ENCODE results near the gene HAS3.
"Not testable (repeated sequence)": the region's sequence is repeated elsewhere in the genome, so short reads cannot be mapped to it uniquely, and the experiment has no call there.

The HAS3 gene

DNA sequence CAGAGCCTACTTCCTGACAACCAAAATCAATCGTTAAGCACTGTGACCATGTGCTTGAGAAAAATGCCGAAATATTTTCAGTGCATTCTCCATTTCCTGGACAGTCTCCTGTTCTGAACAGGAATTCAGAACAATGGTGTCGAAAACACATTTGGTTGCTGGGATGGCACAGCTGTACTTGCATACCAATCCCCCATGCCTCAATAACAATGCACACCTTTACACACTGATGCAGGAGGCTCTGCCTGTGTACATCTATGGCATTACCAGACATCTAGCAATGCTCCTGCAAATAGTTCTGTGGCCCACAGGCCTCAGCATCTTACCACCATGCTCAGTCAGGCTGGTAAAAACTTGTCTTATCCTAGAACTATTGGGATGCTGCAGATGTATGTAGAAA lies 20.8 kb downstream of the HAS3 start:
- TF ChIP-seq, protein P1, sequence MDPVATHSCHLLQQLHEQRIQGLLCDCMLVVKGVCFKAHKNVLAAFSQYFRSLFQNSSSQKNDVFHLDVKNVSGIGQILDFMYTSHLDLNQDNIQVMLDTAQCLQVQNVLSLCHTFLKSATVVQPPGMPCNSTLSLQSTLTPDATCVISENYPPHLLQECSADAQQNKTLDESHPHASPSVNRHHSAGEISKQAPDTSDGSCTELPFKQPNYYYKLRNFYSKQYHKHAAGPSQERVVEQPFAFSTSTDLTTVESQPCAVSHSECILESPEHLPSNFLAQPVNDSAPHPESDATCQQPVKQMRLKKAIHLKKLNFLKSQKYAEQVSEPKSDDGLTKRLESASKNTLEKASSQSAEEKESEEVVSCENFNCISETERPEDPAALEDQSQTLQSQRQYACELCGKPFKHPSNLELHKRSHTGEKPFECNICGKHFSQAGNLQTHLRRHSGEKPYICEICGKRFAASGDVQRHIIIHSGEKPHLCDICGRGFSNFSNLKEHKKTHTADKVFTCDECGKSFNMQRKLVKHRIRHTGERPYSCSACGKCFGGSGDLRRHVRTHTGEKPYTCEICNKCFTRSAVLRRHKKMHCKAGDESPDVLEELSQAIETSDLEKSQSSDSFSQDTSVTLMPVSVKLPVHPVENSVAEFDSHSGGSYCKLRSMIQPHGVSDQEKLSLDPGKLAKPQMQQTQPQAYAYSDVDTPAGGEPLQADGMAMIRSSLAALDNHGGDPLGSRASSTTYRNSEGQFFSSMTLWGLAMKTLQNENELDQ (tag by site-specific recombination; IDR thresholded peaks at IDR 0.05; ENCODE audit: low read depth): no peak
- no peak for TF ChIP-seq ZNF239 (tag by site-specific recombination; IDR thresholded peaks at IDR 0.05)
- no peak for TF ChIP-seq ZNF433 (tag by site-specific recombination; IDR thresholded peaks at IDR 0.05; ENCODE audit: low read depth)
- Histone ChIP-seq H3K27ac (ENCODE audit: extremely low read depth, low read depth, low read length) (no peak overlapping the region), H3K4me3 (ENCODE audit: low read depth, low read length) (no peak overlapping the region), H3K9me3 (ENCODE audit: control insufficient read depth, insufficient read depth, low read depth, low read length) (no peaks in the 10 kb centered on the region), H3K36me3 (ENCODE audit: control insufficient read depth in 2 of 2, insufficient read depth in 1 of 2, low read length in 2 of 2) (peaks cover 6 to 29% of the 10 kb centered on the region in 2 experiments; a peak in 2 of 3 replicates), H3K4me1 (ENCODE audit: control insufficient read depth, insufficient read depth, low read length) (peaks cover 3% of the 10 kb centered on the region; the same call in 1 of the 2 replicates)
- CTCF ChIA-PET: interaction anchor here (3.1 to 4.7 kb wide), 3 partner anchors 12 to 535 kb away, joined by 14 to 57 read pairs (median 28); no protein-coding TSS in a partner anchor
- POLR2A ChIA-PET: no interaction called here

DNA sequence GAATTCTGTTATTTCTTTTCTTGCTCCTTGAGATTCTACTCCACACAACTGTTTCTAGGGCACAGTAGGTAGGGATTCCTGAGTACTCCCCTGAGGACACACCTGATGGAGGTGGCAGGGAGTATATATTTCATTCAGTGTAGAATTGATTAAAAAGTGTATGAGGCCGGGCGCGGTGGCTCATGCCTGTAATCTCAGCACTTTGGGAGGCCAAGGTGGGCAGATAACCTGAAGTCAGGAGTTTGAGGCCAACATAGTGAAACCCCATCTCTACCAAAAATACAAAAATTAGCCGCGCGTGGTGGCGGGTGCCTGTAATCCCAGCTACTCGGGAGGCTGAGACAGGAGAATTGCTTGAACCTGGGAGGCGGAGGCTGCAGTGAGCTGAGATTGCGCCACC lies 21.3 kb downstream of the HAS3 start:
- not testable (repeated sequence) for H3K4me3 ChIP-seq (ENCODE audit: low read depth, low read length); H3K4me1 ChIP-seq (ENCODE audit: control insufficient read depth, insufficient read depth, low read length); H3K9me3 ChIP-seq (ENCODE audit: control insufficient read depth, insufficient read depth, low read depth, low read length); H3K27ac ChIP-seq (ENCODE audit: extremely low read depth, low read depth, low read length)
- CTCF ChIA-PET: interaction anchor here (0.6 to 4.7 kb wide), 3 partner anchors 12 to 278 kb away, joined by 3 to 57 read pairs (median 28); no protein-coding TSS in a partner anchor
- POLR2A ChIA-PET: interaction anchor here (0.7 kb wide), 1 partner anchor 198 kb away, joined by 4 read pairs; no protein-coding TSS in a partner anchor
- H3K36me3 ChIP-seq (ENCODE audit: control insufficient read depth in 2 of 2, insufficient read depth in 1 of 2, low read length in 2 of 2): peaks cover 6 to 27% of the 10 kb centered on the region in 2 experiments; a peak in 2 of 3 replicates

DNA sequence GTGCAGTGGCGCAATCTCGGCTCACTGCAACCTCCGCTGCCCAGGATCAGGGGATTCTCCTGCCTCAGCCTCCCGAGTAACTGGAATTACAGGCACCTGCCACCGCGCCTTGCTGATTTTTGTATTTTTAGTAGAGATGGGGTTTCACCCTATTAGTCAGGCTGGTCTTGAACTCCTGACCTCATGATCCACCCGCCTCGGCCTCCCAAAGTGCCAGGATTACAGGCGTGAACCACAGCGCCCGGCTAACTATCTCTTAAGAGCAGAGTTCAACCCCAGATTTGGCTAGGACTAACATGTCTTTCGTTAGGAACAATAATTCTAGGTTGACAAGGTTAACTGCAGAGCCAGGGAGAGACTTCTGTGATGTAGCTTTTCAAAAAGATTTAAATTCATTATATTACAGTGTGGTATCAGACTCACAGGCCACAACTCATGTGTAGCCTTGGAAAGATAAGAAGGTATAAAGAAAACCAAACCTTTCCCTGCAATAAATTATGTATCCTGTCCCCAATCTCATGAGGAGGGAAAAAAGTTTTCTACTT lies 22.6 kb downstream of the HAS3 start:
- Histone ChIP-seq H3K4me1 (ENCODE audit: control insufficient read depth, insufficient read depth, low read length) (peaks cover 3% of the 10 kb centered on the region; the same call in 1 of the 2 replicates), H3K4me3 (ENCODE audit: low read depth, low read length) (no peak overlapping the region), H3K9me3 (ENCODE audit: control insufficient read depth, insufficient read depth, low read depth, low read length) (no peaks in the 10 kb centered on the region), H3K27ac (ENCODE audit: extremely low read depth, low read depth, low read length) (no peak overlapping the region), H3K36me3 (ENCODE audit: control insufficient read depth in 2 of 2, insufficient read depth in 1 of 2, low read length in 2 of 2) (peaks cover 6 to 22% of the 10 kb centered on the region in 2 experiments; a peak in 2 of 3 replicates)
- POLR2A ChIA-PET: interaction anchor here (0.6 to 0.7 kb wide), 2 partner anchors 8 to 142 kb away, joined by 3 read pairs; no protein-coding TSS in a partner anchor
- TF ChIP-seq BCL11B (tag by site-specific recombination; IDR thresholded peaks at IDR 0.05; ENCODE audit: low read depth) (no peak), KLF9 (tag by site-specific recombination; IDR thresholded peaks at IDR 0.05; ENCODE audit: low read depth) (no peak), ZNF48 (tag by site-specific recombination; IDR thresholded peaks at IDR 0.05) (no peak), SP3 (tag by site-specific recombination; IDR thresholded peaks at IDR 0.05) (no peak), ZNF184 (tag by site-specific recombination; IDR thresholded peaks at IDR 0.05) (no peak), ZNF623 (tag by site-specific recombination; IDR thresholded peaks at IDR 0.05) (no peak), ZNF311 (tag by site-specific recombination; IDR thresholded peaks at IDR 0.05; ENCODE audit: borderline replicate concordance) (no peak)
- TF ChIP-seq, protein P2, sequence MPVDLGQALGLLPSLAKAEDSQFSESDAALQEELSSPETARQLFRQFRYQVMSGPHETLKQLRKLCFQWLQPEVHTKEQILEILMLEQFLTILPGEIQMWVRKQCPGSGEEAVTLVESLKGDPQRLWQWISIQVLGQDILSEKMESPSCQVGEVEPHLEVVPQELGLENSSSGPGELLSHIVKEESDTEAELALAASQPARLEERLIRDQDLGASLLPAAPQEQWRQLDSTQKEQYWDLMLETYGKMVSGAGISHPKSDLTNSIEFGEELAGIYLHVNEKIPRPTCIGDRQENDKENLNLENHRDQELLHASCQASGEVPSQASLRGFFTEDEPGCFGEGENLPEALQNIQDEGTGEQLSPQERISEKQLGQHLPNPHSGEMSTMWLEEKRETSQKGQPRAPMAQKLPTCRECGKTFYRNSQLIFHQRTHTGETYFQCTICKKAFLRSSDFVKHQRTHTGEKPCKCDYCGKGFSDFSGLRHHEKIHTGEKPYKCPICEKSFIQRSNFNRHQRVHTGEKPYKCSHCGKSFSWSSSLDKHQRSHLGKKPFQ (tag by site-specific recombination; IDR thresholded peaks at IDR 0.05): no peak
- CTCF ChIA-PET: no interaction called here

DNA sequence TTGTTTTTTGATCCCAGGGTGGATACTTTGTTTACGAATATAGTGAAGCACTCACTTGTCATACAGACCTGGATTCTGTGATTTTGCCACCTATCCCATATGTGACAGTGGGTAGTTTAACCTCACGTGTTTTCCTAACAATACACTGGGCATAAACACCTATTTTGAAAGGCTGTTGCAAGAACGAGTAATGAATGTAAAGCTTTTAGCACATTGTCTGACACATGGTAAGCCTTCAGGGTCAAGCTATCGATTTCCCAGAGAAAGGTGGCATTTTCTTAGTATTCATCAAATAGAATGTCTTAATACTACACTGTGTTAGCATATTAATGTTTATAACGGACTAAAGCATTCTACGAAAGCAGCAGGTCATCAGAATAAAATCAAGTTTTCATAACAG lies 25.0 kb downstream of the HAS3 start:
- ChIA-PET POLR2A (interaction anchor here (0.6 to 2.0 kb wide), 2 partner anchors 49 to 57 kb away, joined by 3 to 12 read pairs; partner anchors contain the start of gene SNTB2), CTCF (interaction anchor here (2.5 to 2.8 kb wide), 2 partner anchors 17 to 228 kb away, joined by 11 to 18 read pairs; no protein-coding TSS in a partner anchor)
- Histone ChIP-seq H3K4me1 (ENCODE audit: control insufficient read depth, insufficient read depth, low read length) (peaks cover 3% of the 10 kb centered on the region; the same call in 1 of the 2 replicates), H3K4me3 (ENCODE audit: low read depth, low read length) (no peak overlapping the region), H3K9me3 (ENCODE audit: control insufficient read depth, insufficient read depth, low read depth, low read length) (no peaks in the 10 kb centered on the region), H3K36me3 (ENCODE audit: control insufficient read depth in 2 of 2, insufficient read depth in 1 of 2, low read length in 2 of 2) (peaks cover 11 to 35% of the 10 kb centered on the region in 2 experiments; a peak in 2 of 3 replicates), H3K27ac (ENCODE audit: extremely low read depth, low read depth, low read length) (no peak overlapping the region)
- TF ChIP-seq ZSCAN23 (tag by site-specific recombination; IDR thresholded peaks at IDR 0.05) (no peak), ZNF585B (tag by site-specific recombination; IDR thresholded peaks at IDR 0.05) (no peak), ZNF37A (tag by site-specific recombination; IDR thresholded peaks at IDR 0.05) (no peak), ZNF354C (tag by site-specific recombination; IDR thresholded peaks at IDR 0.05; ENCODE audit: borderline replicate concordance, low read depth) (no peak), HOXC10 (CRISPR knock-in tag; IDR thresholded peaks at IDR 0.05) (no peak), ZNF529 (tag by site-specific recombination; IDR thresholded peaks at IDR 0.05; ENCODE audit: insufficient replicate concordance) (no peak)
